GM23338 (cell line): ENCODE data around the gene LDB3. TPM values are rescaled to one million over a fixed set of nuclear protein-coding genes. Genes with fewer than 3 reads are reported as not detected.

Experiments used
- ATAC-seq: fragments of 200-7000 bp; cut with Tn5 transposase; 3 replicates; pipeline ENCODE4 v1.9.1; 2020
- DNase-seq: peaks from one replicate; pipeline ENCODE4 v3.0.0-alpha.2; 2015; ENCODE audit warnings: low spot score
- H2AFZ ChIP-seq: fragments of 200-600 bp; sonication (generic); 2 replicates; pipeline ENCODE4 v1.8.0; 2016; ENCODE audit warnings: antibody characterized with exemption, mild to moderate bottlenecking, moderate library complexity
- H3F3A ChIP-seq: fragments of 200-600 bp; sonication (generic); replicated peaks from 2 replicates; pipeline ENCODE4 v1.8.0; 2017; ENCODE audit warnings: antibody characterized with exemption, mixed run types, low read depth
- H3K27ac ChIP-seq: fragments of 200-600 bp; sonication (generic); 2 replicates; pipeline ENCODE4 v1.6.1; 2016; ENCODE audit warnings: low read depth
- H3K27me3 ChIP-seq: fragments of 200-600 bp; sonication (generic); 2 replicates; pipeline ENCODE4 v1.8.0; 2016; ENCODE audit warnings: mild to moderate bottlenecking, mixed run types, moderate library complexity; ENCODE audit not compliant: insufficient read depth
- H3K36me3 ChIP-seq: fragments of 200-600 bp; sonication (generic); 2 replicates; pipeline ENCODE4 v1.8.0; 2016; ENCODE audit warnings: mild to moderate bottlenecking; ENCODE audit not compliant: insufficient read depth
- H3K4me1 ChIP-seq: fragments of 200-600 bp; sonication (generic); 2 replicates; pipeline ENCODE4 v1.8.0; 2016; ENCODE audit warnings: mild to moderate bottlenecking, moderate library complexity; ENCODE audit not compliant: insufficient read depth
- H3K4me2 ChIP-seq: fragments of 200-600 bp; sonication (generic); 2 replicates; pipeline ENCODE4 v1.7.1; 2017; ENCODE audit warnings: mixed run types
- H3K4me3 ChIP-seq: fragments of 200-600 bp; sonication (generic); 2 replicates; pipeline ENCODE4 v1.6.1; 2016; ENCODE audit warnings: mixed run types
- H3K79me2 ChIP-seq: fragments of 200-600 bp; sonication (generic); replicated peaks from 2 replicates; pipeline ENCODE4 v1.8.0; 2017; ENCODE audit warnings: mild to moderate bottlenecking; ENCODE audit not compliant: insufficient read depth
- H3K9me2 ChIP-seq: fragments of 200-600 bp; sonication (generic); 2 replicates; pipeline ENCODE4 v1.8.0; 2017; ENCODE audit not compliant: insufficient read depth
- H4K20me1 ChIP-seq: fragments of 200-600 bp; sonication (generic); replicated peaks from 2 replicates; pipeline ENCODE4 v1.8.0; 2017; ENCODE audit warnings: mild to moderate bottlenecking; ENCODE audit not compliant: insufficient read depth
- H3K27ac Mint-ChIP-seq: 2 replicates; pipeline ENCODE4 v1.8.0; 2020; ENCODE audit warnings: inconsistent platforms, mild to moderate bottlenecking, moderate library complexity, mixed read lengths
- H3K27me3 Mint-ChIP-seq: 3 replicates; pipeline ENCODE4 v1.8.0; 2022; ENCODE audit warnings: low read depth, mild to moderate bottlenecking, moderate library complexity, mixed read lengths, inconsistent platforms; ENCODE audit not compliant: insufficient read depth, poor library complexity
- H3K36me3 Mint-ChIP-seq: 3 replicates; pipeline ENCODE4 v1.8.0; 2021; ENCODE audit warnings: low read depth, mild to moderate bottlenecking, inconsistent platforms, moderate library complexity, mixed read lengths
- H3K4me1 Mint-ChIP-seq: 3 replicates; pipeline ENCODE4 v1.8.0; 2020; ENCODE audit warnings: mild to moderate bottlenecking, inconsistent platforms, mixed read lengths
- H3K4me3 Mint-ChIP-seq: 3 replicates; pipeline ENCODE4 v1.8.0; 2021; ENCODE audit warnings: moderate library complexity, mild to moderate bottlenecking, inconsistent platforms, mixed read lengths
- H3K9me3 Mint-ChIP-seq: 3 replicates; pipeline ENCODE4 v1.8.0; 2020; ENCODE audit warnings: moderate library complexity, mild to moderate bottlenecking, inconsistent platforms, mixed read lengths
- CREB1 ChIP-seq: fragments of 250-450 bp; sonication (Bioruptor Pico); IDR thresholded peaks from 2 replicates; pipeline ENCODE4 v1.5.0; 2020; ENCODE audit warnings: low read depth, mild to moderate bottlenecking, moderate library complexity
- CTCF ChIP-seq, 2 experiments: fragments of 200-600 bp in 1 of 2; sonication (generic) in 1 of 2; conservative IDR thresholded peaks; 2 replicates each; pipeline versions ENCODE4 v1.5.1 to v1.6.1; 2016 to 2017; ENCODE audit warnings: antibody characterized with exemption in 2 of 2, low read depth in 2 of 2, mild to moderate bottlenecking in 2 of 2, moderate library complexity in 1 of 2
- ETS1 ChIP-seq: IDR thresholded peaks from 2 replicates; pipeline ENCODE4 v1.6.1; 2016; ENCODE audit warnings: antibody characterized with exemption
- EZH2 ChIP-seq: fragments of 200-600 bp; sonication (generic); IDR thresholded peaks from one replicate; pipeline ENCODE4 v1.8.0; 2017; ENCODE audit warnings: antibody characterized with exemption, mild to moderate bottlenecking, low read depth; ENCODE audit not compliant: unreplicated experiment
- EZH2phosphoT487 ChIP-seq: fragments of 200-600 bp; sonication (generic); IDR thresholded peaks from one replicate; pipeline ENCODE4 v1.8.1; 2018; ENCODE audit warnings: antibody characterized with exemption; ENCODE audit not compliant: unreplicated experiment
- JUNB ChIP-seq: IDR thresholded peaks from one replicate; pipeline ENCODE4 v1.6.1; 2016; ENCODE audit warnings: antibody characterized with exemption; ENCODE audit not compliant: unreplicated experiment
- NANOG ChIP-seq: IDR thresholded peaks from 2 replicates; pipeline ENCODE4 v1.6.1; 2016; ENCODE audit warnings: antibody characterized with exemption, borderline replicate concordance
- POLR2AphosphoS5 ChIP-seq: IDR thresholded peaks from 2 replicates; pipeline ENCODE4 v1.6.1; 2016; ENCODE audit warnings: antibody characterized with exemption, low read depth
- REST ChIP-seq: IDR thresholded peaks from one replicate; pipeline ENCODE4 v1.6.1; 2018; ENCODE audit warnings: antibody characterized with exemption; ENCODE audit not compliant: unreplicated experiment
- STAT1 ChIP-seq: IDR thresholded peaks from one replicate; pipeline ENCODE4 v1.6.1; 2016; ENCODE audit warnings: antibody characterized with exemption; ENCODE audit not compliant: unreplicated experiment
- ZNF114 ChIP-seq: fragments of 250-450 bp; sonication (Bioruptor Pico); IDR thresholded peaks from 2 replicates; pipeline ENCODE4 v1.5.0; 2020; ENCODE audit warnings: mild to moderate bottlenecking, moderate library complexity
- ZNF331 ChIP-seq: fragments of 250-450 bp; sonication (Bioruptor Pico); IDR thresholded peaks from 2 replicates; pipeline ENCODE4 v1.5.0; 2020; ENCODE audit warnings: low read depth, mild to moderate bottlenecking, moderate library complexity
- ZNF462 ChIP-seq: fragments of 250-450 bp; sonication (Bioruptor Pico); IDR thresholded peaks from 2 replicates; pipeline ENCODE4 v1.5.0; 2020; ENCODE audit warnings: mild to moderate bottlenecking, moderate library complexity
- polyA plus RNA-seq: library from polyadenylated mRNA; unstranded; fragments of >200 nt; fragmentation: Nextera tagmentation; extraction: Ambion mirVana; gene quantifications from 2 replicates; pipeline ENCODE4 v1.2.1, GENCODE V29; 2016
- total RNA-seq: library from RNA; depleted of rRNA; stranded (reverse); fragments of >200 nt; shearing (Covaris generic); gene quantifications from 2 replicates; pipeline ENCODE4 v1.2.3, GENCODE V29; 2014

LDB3 gene
- total and polyA plus RNA-seq, 2 experiments from 2014 or later = 0.14 to 0.16 TPM

GRCh38 chr10:86723009-86723408 is 54.7 kb downstream of the LDB3 start:
- no peak overlapping the region for H3K27ac Mint-ChIP-seq
- H3K27me3 Mint-ChIP-seq = no peaks in the 10 kb centered on the region
- H3K4me3 Mint-ChIP-seq = no peak overlapping the region
- no peak overlapping the region for H2AFZ ChIP-seq
- H3K27me3 ChIP-seq = no peaks in the 10 kb centered on the region
- peaks cover 8% of the 10 kb centered on the region for H3K4me1 Mint-ChIP-seq
- no peaks in the 10 kb centered on the region for H3F3A ChIP-seq
- no peaks in the 10 kb centered on the region for H3K79me2 ChIP-seq
- no peaks in the 10 kb centered on the region for H3K36me3 Mint-ChIP-seq
- TF ChIP-seq STAT1 (no peak), CTCF (conservative IDR thresholded peaks at IDR 0.05; ENCODE audit: low read depth in 2 of 2) (no peak), CREB1 (no peak), POLR2AphosphoS5 (no peak), JUNB (no peak), ETS1 (no peak), ZNF114 (CRISPR knock-in tag) (no peak), EZH2phosphoT487 (no peak), ZNF462 (CRISPR knock-in tag) (no peak), ZNF331 (CRISPR knock-in tag) (no peak), NANOG (no peak), REST (no peak), EZH2 (no peak)
- H3K27ac ChIP-seq = no peak overlapping the region
- H3K4me3 ChIP-seq = no peak overlapping the region
- H4K20me1 ChIP-seq = no peaks in the 10 kb centered on the region
- DNase-seq (no peak), ATAC-seq (no peak)
- H3K9me2 ChIP-seq = peaks cover 4% of the 10 kb centered on the region; the same call in 1 of the 2 replicates
- no peak overlapping the region for H3K4me2 ChIP-seq
- H3K36me3 ChIP-seq = no peaks in the 10 kb centered on the region
- H3K9me3 Mint-ChIP-seq = no peaks in the 10 kb centered on the region
- H3K4me1 ChIP-seq = no peaks in the 10 kb centered on the region; the same call in 1 of the 2 replicates
